GM13976 (cell line): Measurements from ENCODE around the gene SH3D19.

Experiments used
- DNase-seq: peaks from one replicate; pipeline ENCODE4 v3.0.0; 2012; ENCODE audit warnings: low spot score
- CTCF ChIP-seq: IDR thresholded peaks from 2 replicates; pipeline ENCODE4 v1.5.1; 2012; ENCODE audit warnings: borderline replicate concordance, mild to moderate bottlenecking; ENCODE audit not compliant: insufficient read depth; ENCODE audit errors: extremely low read depth, missing control alignments, control extremely low read depth
- in situ Hi-C: fragments of 300-500 bp; cut with MboI; formaldehyde crosslinking; loops from one replicate; pipeline ENCODE4 v1.12.0; 2022; ENCODE audit warnings: low sequenced_read_pairs, mixed read lengths, inconsistent platforms; ENCODE audit not compliant: unreplicated experiment

The SH3D19 gene

GRCh38 chr4:151325111-151325948, at the start of gene SH3D19:
Gene SH3D19, minus strand, starts transcription at chr4:151325605. Its CDS starts 253 bp downstream, at chr4:151325352.
- in situ Hi-C loops = no loop called here
- no peak for TF ChIP-seq CTCF
- DNase-seq = peak; percentile 41

- in situ Hi-C loops = no loop called here
- peak; percentile 84 for DNase-seq
- TF ChIP-seq CTCF = peak; percentile 99
These were observed 37.2 kb upstream of the SH3D19 start for GRCh38 chr4:151362404-151363164.

DNA sequence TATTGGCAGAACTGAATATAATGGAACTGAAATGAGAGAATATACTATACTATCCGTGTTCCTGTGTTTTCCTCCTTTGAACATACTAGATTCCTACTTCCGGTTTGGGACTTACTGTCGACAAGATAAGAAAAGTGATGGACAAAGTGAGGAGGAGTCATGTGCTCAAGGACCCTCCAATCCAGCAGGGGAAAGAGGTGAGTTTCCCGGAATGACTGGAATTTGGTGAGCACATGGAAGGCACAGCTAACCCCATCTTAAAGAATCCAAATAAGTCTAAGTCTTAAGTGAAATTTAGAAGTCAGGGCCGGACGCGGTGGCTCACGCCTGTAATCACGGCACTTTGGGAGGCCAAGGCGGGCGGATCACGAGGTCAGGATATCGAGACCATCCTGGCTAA, 36.6 kb upstream of the SH3D19 start:
- no peak for TF ChIP-seq CTCF
- DNase-seq = no peak
- in situ Hi-C loops = no loop called here

GRCh38 chr4:151361126-151361525, 35.7 kb upstream of the SH3D19 start:
- in situ Hi-C loops = no loop called here
- no peak for TF ChIP-seq CTCF
- DNase-seq = no peak

DNA sequence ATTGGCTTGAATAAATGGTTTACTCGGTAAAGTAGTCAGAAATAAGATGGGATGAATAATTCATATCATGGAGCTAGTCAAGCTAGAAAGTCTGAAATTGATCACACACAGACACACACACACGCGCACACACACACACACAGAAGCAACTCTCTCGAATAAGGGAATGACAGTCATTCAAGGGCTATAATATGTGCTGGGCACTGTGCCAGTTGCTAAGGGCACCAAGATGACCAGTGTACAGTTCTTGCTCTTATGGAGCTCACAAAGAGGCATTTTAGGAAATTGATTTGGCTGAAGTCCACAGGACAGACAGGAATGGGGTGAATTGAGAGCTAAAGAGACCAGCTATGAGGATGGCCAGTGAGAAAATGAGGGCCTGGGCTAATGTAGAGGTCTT, 34.2 kb upstream of the SH3D19 start:
- in situ Hi-C loops = no loop called here
- DNase-seq = no peak
- no peak for TF ChIP-seq CTCF

DNA sequence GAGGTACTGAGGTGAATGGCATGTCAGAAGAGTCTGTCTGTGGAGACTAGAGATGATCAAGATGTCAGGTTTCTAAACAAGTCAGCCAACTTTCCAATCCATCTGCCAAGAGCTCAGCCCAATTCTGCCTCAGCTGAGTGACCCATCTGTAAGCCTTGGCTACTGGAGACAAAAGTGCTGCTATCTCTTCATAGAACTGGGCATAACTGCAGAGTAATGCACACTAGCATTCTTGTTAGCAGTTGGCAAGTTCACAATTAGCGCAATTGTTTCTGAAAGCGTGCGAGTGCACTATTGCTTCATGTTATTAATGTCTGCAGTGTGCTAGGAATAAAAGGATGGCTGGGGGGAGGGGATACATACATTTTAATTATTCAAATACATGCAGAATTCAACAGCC, 32.9 kb upstream of the SH3D19 start:
- in situ Hi-C loops = no loop called here
- DNase-seq = no peak
- TF ChIP-seq CTCF = no peak
